Stomach (tissue), 9 donors: Measurements from ENCODE around the gene TAC4. TPM values are rescaled to one million over a fixed set of nuclear protein-coding genes. Genes with fewer than 3 reads are reported as not detected.
A peak's percentile ranks its signal among the peaks of the same experiment; 100 is the strongest.

Experiments
- DNase-seq, 2 donors: peaks; one replicate each; pipeline versions ENCODE4 v3.0.0 to v3.0.0-alpha.2; 2013 to 2019
- H3K27ac ChIP-seq, 5 donors: fragments of 200-600 bp in 4 of 5; sonication (generic) in 4 of 5; one replicate each; pipeline ENCODE4 v1.5.1; 2013 to 2019; ENCODE audit warnings: mild to moderate bottlenecking in 1 of 5, moderate library complexity in 1 of 5
- H3K27me3 ChIP-seq, 3 donors: fragments of 200-600 bp; sonication (generic); one replicate each; pipeline ENCODE4 v1.5.1; 2017 to 2019; ENCODE audit warnings: mixed run types in 1 of 3
- H3K36me3 ChIP-seq, 4 donors: fragments of 200-600 bp; sonication (generic); 1 replicate in 3 of 4; 2 replicates in 1 of 4; pipeline ENCODE4 v1.5.1; 2016 to 2019
- H3K4me1 ChIP-seq, 4 donors: fragments of 200-600 bp; sonication (generic); one replicate each; pipeline ENCODE4 v1.5.1; 2016 to 2019
- H3K4me3 ChIP-seq, 4 donors: fragments of 200-600 bp; sonication (generic) in 3 of 4; one replicate each; pipeline ENCODE4 v1.5.1; 2016 to 2019; ENCODE audit warnings: mild to moderate bottlenecking in 1 of 4
- H3K9me3 ChIP-seq, 4 donors: fragments of 200-600 bp; sonication (generic); one replicate each; pipeline ENCODE4 v1.5.1; 2016 to 2019
- CTCF ChIP-seq, 7 experiments: fragments of 450-650 bp in 4 of 7; fragments of 200-600 bp in 3 of 7; sonication (generic) in 3 of 7; IDR thresholded peaks; one replicate each; pipeline ENCODE4 v1.5.1; 2016 to 2019; ENCODE audit warnings: antibody characterized with exemption in 7 of 7, control low read depth in 2 of 7, mild to moderate bottlenecking in 1 of 7
- EP300 ChIP-seq: sonication (generic); formaldehyde crosslinking; IDR thresholded peaks from one replicate; pipeline ENCODE4 v1.6.1; 2017; ENCODE audit warnings: antibody characterized with exemption
- POLR2A ChIP-seq, 4 donors: fragments of 450-650 bp; IDR thresholded peaks; one replicate each; pipeline ENCODE4 v1.6.1; 2016; ENCODE audit warnings: antibody characterized with exemption in 4 of 4, control low read depth in 2 of 4, mild to moderate bottlenecking in 1 of 4, moderate library complexity in 1 of 4
- POLR2AphosphoS5 ChIP-seq, 3 donors: sonication (generic); formaldehyde crosslinking; IDR thresholded peaks; one replicate each; pipeline ENCODE4 v1.6.1; 2016; ENCODE audit warnings: antibody characterized with exemption in 3 of 3
- WGBS, 5 donors: extraction: QIAGEN DNeasy Blood & Tissue Kit in 3 of 5; methylation state at CpG; one replicate each; pipeline versions ENCODE4 v1.1.5 to v1.1.7; 2013 to 2018; 5-methylcytosine and 5-hydroxymethylcytosine counted together
- intact Hi-C: fragments of 100-400 bp; cut with DNase I; formaldehyde crosslinking; loops from one replicate; pipeline ENCODE4 v1.15.1; 2023; ENCODE audit warnings: low total_unique reads
- polyA plus RNA-seq, 3 donors: library from polyadenylated mRNA; stranded (reverse); fragments of 200-250 nt; gene quantifications; one replicate each; pipeline ENCODE4 v1.2.3, GENCODE V29; 2013
- total RNA-seq, 5 donors: library from RNA; depleted of rRNA; stranded (reverse); fragments of >200 nt; gene quantifications; one replicate each; pipeline versions ENCODE4 v1.1.0 to v1.2.3, GENCODE V29; 2014 to 2016
- donor health status: healthy with polysubstance abuse.
- donor health status: Bipolar disorder and iron deficiency.
- donor health status: healthy.

TAC4 gene
- total and polyA plus RNA-seq, 8 donors = not detected

DNA sequence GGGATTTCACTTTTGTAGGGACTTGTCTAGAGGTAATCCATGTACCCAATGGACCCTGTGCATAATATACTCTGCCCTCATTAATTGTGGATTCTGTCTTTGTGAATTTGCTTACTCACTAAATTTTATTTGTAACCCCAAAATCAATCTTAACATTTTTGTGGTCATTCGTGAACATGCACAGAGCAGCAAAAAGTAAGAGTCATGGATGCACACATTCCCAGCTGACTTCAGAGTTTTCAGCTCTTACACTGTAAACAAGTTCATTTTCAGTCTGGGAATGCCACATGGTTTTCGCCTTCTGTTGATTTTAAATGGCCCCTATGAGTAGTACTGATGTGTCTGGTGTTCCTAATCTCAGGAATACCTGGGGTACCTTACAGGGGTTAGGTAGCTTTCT, 24.3 kb downstream of the TAC4 start:
- H3K27me3 ChIP-seq = no peaks in the 10 kb centered on the region
- TF ChIP-seq CTCF (IDR thresholded peaks at IDR 0.05) (no peak), POLR2AphosphoS5 (IDR thresholded peaks at IDR 0.05) (no peak)
- no peak overlapping the region for H3K4me3 ChIP-seq
- H3K27ac ChIP-seq = no peak overlapping the region
- WGBS, 5 donors = 86 to 94% (median 90%) methylated on average over 2 of the region's 2 CpGs
- no peak for DNase-seq
- H3K9me3 ChIP-seq = no peaks in the 10 kb centered on the region
- peaks cover 60 to 100% (median 94%) of the 10 kb centered on the region in 4 donors for H3K36me3 ChIP-seq
- intact Hi-C loops = no loop called here
- peaks cover 16 to 52% (median 36%) of the 10 kb centered on the region in 4 donors for H3K4me1 ChIP-seq

DNA sequence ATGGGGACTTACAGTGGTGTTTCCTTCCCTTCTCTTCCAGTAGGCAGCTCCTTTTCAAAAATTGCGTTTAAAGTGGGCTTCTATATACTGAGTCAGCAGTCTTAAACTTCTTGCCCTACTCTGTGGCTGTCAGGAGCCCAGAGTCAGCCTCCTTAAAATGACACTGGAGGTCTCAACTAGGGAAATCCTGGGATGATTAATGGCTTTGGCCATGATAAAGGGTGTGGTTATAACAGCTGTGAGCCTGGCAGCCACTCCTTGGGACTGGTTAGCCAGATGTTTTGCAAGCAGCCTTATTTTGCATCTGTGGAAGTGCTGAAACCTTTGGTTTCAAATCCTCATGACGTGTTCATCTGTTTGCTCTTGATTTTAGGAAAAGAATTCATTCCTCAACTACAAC, 25.0 kb downstream of the TAC4 start:
- DNase-seq = no peak
- Histone ChIP-seq H3K9me3 (no peaks in the 10 kb centered on the region), H3K4me3 (no peak overlapping the region), H3K27me3 (no peaks in the 10 kb centered on the region), H3K27ac (peak overlapping the region in 1 of 5 donors; percentile 26), H3K36me3 (peaks cover 62 to 100% (median 94%) of the 10 kb centered on the region in 4 donors), H3K4me1 (peaks cover 16 to 52% (median 37%) of the 10 kb centered on the region in 4 donors)
- intact Hi-C loops = no loop called here
- TF ChIP-seq EP300 = no peak
- 68 to 81% (median 77%) methylated on average over 2 of the region's 2 CpGs for WGBS, 5 donors

DNA sequence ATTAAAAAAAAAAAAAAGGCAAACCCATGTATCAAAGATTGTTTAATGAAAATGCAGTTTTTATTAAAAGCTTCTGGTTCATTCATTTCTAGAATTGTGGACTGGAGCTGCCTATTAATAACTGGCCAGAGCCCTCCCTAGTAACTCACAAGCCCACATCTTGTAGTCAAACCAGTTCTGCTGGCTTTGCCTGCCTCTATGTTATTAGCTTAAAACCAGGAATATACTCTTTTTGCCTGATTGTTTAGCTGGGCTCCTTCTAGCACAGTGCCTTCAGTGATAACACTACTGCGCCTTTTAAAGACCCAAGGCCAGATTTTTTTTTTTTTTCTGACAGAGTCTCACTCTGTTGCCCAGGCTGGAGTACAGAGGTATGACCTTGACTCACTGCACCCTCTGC, 26.0 kb downstream of the TAC4 start:
- peak overlapping the region in 4 of 5 donors; percentile 26 to 66 (median 30) for H3K27ac ChIP-seq
- H3K36me3 ChIP-seq = peaks cover 63 to 100% (median 94%) of the 10 kb centered on the region in 4 donors
- no peak for TF ChIP-seq CTCF (IDR thresholded peaks at IDR 0.05)
- peaks cover 16 to 61% (median 42%) of the 10 kb centered on the region in 4 donors for H3K4me1 ChIP-seq
- 36 to 71% (median 61%) methylated on average over 1 of the region's 1 CpG for WGBS, 5 donors
- intact Hi-C loops = no loop called here
- no peaks in the 10 kb centered on the region for H3K27me3 ChIP-seq
- DNase-seq = peak; percentile 70 to 80
- no peak overlapping the region for H3K4me3 ChIP-seq
- H3K9me3 ChIP-seq = no peaks in the 10 kb centered on the region

DNA sequence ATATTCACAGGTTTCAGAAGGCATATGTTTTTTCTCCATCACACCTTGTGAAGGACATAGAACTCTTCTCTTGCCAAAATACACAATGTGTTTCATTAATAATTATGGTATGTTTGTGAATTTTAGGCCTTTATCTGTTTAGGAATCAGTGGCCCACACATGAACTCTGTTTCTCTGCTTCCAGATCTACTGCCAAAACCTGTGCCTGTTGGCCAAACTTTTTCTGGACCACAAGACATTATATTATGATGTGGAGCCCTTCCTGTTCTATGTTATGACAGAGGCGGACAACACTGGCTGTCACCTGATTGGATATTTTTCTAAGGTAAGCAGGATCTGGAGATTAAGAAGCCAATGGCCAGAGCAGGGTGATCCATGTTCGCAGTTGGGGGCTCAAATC, 26.4 kb downstream of the TAC4 start:
- H3K9me3 ChIP-seq = no peaks in the 10 kb centered on the region
- no peak for DNase-seq
- H3K36me3 ChIP-seq = peaks cover 59 to 100% (median 94%) of the 10 kb centered on the region in 4 donors
- intact Hi-C loops = no loop called here
- TF ChIP-seq POLR2A (IDR thresholded peaks at IDR 0.05) = no peak
- no peak for TF ChIP-seq EP300
- no peak for TF ChIP-seq POLR2AphosphoS5 (IDR thresholded peaks at IDR 0.05)
- no peak for TF ChIP-seq CTCF (IDR thresholded peaks at IDR 0.05)
- H3K27me3 ChIP-seq = no peaks in the 10 kb centered on the region
- H3K27ac ChIP-seq = peak overlapping the region in 3 of 5 donors; percentile 26 to 66 (median 27)
- peaks cover 16 to 66% (median 45%) of the 10 kb centered on the region in 4 donors for H3K4me1 ChIP-seq
- 63 to 83% (median 66%) methylated on average over 2 of the region's 2 CpGs for WGBS, 5 donors
- H3K4me3 ChIP-seq = no peak overlapping the region

GRCh38 chr17:49820773-49821172, 27.1 kb downstream of the TAC4 start:
- Histone ChIP-seq H3K36me3 (peaks cover 52 to 100% (median 94%) of the 10 kb centered on the region in 4 donors), H3K4me3 (no peak overlapping the region), H3K4me1 (peaks cover 16 to 73% (median 51%) of the 10 kb centered on the region in 4 donors), H3K27me3 (no peaks in the 10 kb centered on the region), H3K27ac (peak overlapping the region in 2 of 5 donors; percentile 9 to 27), H3K9me3 (no peaks in the 10 kb centered on the region)
- TF ChIP-seq CTCF (IDR thresholded peaks at IDR 0.05) = no peak
- no peak for TF ChIP-seq POLR2A (IDR thresholded peaks at IDR 0.05)
- TF ChIP-seq EP300 = no peak
- TF ChIP-seq POLR2AphosphoS5 (IDR thresholded peaks at IDR 0.05) = no peak
- intact Hi-C loops = no loop called here
- DNase-seq = no peak
- 29 to 68% (median 45%) methylated on average over 1 of the region's 1 CpG for whole genome bisulfite sequencing, 5 donors
